ENCODE results near the gene ZNF318.

DNA sequence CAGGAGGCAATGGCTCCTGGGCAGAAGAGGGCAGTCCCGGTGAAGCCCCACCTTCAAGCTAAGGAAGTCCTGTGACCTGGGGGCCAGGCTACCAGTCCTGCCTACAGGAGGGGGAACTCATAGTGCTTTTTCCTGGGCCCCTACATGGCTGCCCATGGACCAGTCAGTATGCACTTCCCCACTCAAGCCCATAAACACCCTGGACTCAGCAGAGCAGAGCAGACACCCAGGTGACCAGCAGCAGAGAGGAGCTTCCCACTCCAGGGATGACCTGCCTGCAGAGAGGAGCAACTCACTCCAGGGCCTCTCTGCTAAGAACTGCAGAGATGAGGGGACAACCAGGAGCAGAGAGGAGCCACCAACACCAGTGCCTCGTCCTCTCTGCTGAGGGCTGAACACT, 43.6 kb upstream of the ZNF318 start:
- TF ChIP-seq, protein P1, sequence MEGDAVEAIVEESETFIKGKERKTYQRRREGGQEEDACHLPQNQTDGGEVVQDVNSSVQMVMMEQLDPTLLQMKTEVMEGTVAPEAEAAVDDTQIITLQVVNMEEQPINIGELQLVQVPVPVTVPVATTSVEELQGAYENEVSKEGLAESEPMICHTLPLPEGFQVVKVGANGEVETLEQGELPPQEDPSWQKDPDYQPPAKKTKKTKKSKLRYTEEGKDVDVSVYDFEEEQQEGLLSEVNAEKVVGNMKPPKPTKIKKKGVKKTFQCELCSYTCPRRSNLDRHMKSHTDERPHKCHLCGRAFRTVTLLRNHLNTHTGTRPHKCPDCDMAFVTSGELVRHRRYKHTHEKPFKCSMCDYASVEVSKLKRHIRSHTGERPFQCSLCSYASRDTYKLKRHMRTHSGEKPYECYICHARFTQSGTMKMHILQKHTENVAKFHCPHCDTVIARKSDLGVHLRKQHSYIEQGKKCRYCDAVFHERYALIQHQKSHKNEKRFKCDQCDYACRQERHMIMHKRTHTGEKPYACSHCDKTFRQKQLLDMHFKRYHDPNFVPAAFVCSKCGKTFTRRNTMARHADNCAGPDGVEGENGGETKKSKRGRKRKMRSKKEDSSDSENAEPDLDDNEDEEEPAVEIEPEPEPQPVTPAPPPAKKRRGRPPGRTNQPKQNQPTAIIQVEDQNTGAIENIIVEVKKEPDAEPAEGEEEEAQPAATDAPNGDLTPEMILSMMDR (IDR thresholded peaks at IDR 0.05), result no peak
- TF ChIP-seq POLR2AphosphoS5 (IDR thresholded peaks at IDR 0.05), result no peak
